Activated T-cell treated with anti-CD3 and anti-CD28 coated beads for 1 hour (primary cell): ENCODE data around the gene ADGRD1.

ENCODE experiments used
- DNase-seq: peaks from one replicate; pipeline ENCODE4 v3.0.0-alpha.2; 2020; ENCODE audit warnings: low read depth

The ADGRD1 gene

GRCh38 chr12:131007031-131007739 lies 53.5 kb downstream of the ADGRD1 start:
- no peak for DNase-seq

GRCh38 chr12:131007740-131008117 lies 54.0 kb downstream of the ADGRD1 start:
- no peak for DNase-seq

GRCh38 chr12:131008131-131008912 lies 54.6 kb downstream of the ADGRD1 start:
- DNase-seq = no peak

- no peak for DNase-seq
Observed at GRCh38 chr12:131008913-131009270, 55.2 kb downstream of the ADGRD1 start.

GRCh38 chr12:131009595-131010395 lies 56.1 kb downstream of the ADGRD1 start:
- DNase-seq = no peak

- DNase-seq = no peak
Observed at GRCh38 chr12:131010396-131011131, 56.9 kb downstream of the ADGRD1 start.

GRCh38 chr12:131011165-131012079 lies 57.7 kb downstream of the ADGRD1 start:
- no peak for DNase-seq

GRCh38 chr12:131012279-131013069 lies 58.8 kb downstream of the ADGRD1 start:
- no peak for DNase-seq

GRCh38 chr12:131013118-131013517 lies 59.4 kb downstream of the ADGRD1 start:
- DNase-seq = no peak

- no peak for DNase-seq
Observed at GRCh38 chr12:131014343-131014742, 60.6 kb downstream of the ADGRD1 start.

GRCh38 chr12:131015581-131016337 lies 62.1 kb downstream of the ADGRD1 start:
- no peak for DNase-seq

- no peak for DNase-seq
Observed at GRCh38 chr12:131017477-131017991, 63.8 kb downstream of the ADGRD1 start.

- no peak for DNase-seq
Observed at GRCh38 chr12:131018019-131018620, 64.4 kb downstream of the ADGRD1 start.

GRCh38 chr12:131018808-131019397 lies 65.2 kb downstream of the ADGRD1 start:
- no peak for DNase-seq

GRCh38 chr12:131020326-131021153 lies 66.8 kb downstream of the ADGRD1 start:
- no peak for DNase-seq

GRCh38 chr12:131021154-131021541 lies 67.4 kb downstream of the ADGRD1 start:
- DNase-seq = no peak

- no peak for DNase-seq
Observed at GRCh38 chr12:131024026-131024425, 70.3 kb downstream of the ADGRD1 start.
